Effector CD8-positive, alpha-beta T cell (primary cell): ENCODE results near the gene GNAI3.

ENCODE experiments used
- DNase-seq: peaks from one replicate; lab custom pipeline; 2025; lab: John Stamatoyannopoulos, UW

The GNAI3 gene

GRCh38 chr1:109636201-109636952 lies 88.0 kb downstream of the GNAI3 start:
- no peak for DNase-seq

GRCh38 chr1:109637446-109637845 lies 89.0 kb downstream of the GNAI3 start:
- no peak for DNase-seq

- DNase-seq = no peak
These were observed 90.8 kb downstream of the GNAI3 start for GRCh38 chr1:109639063-109639840.

- DNase-seq = no peak
These were observed 91.4 kb downstream of the GNAI3 start for GRCh38 chr1:109639841-109640184.

GRCh38 chr1:109640285-109640865 lies 92.0 kb downstream of the GNAI3 start:
- DNase-seq = peak; percentile 87

GRCh38 chr1:109641078-109641740 lies 92.8 kb downstream of the GNAI3 start:
- no peak for DNase-seq

GRCh38 chr1:109641861-109642260 lies 93.4 kb downstream of the GNAI3 start:
- no peak for DNase-seq

GRCh38 chr1:109642626-109643025 lies 94.2 kb downstream of the GNAI3 start:
- DNase-seq = no peak

GRCh38 chr1:109643385-109644230 lies 95.2 kb downstream of the GNAI3 start:
- peak; percentile 77 for DNase-seq

- DNase-seq = no peak
These were observed 96.3 kb downstream of the GNAI3 start for GRCh38 chr1:109644670-109645069.

GRCh38 chr1:109649491-109649914 lies 101.1 kb downstream of the GNAI3 start:
- no peak for DNase-seq

GRCh38 chr1:109650609-109651008 lies 102.2 kb downstream of the GNAI3 start:
- DNase-seq = no peak

GRCh38 chr1:109652402-109652801 lies 104.0 kb downstream of the GNAI3 start:
- no peak for DNase-seq

GRCh38 chr1:109653306-109653705 lies 104.9 kb downstream of the GNAI3 start:
- DNase-seq = no peak

GRCh38 chr1:109654519-109654918 lies 106.1 kb downstream of the GNAI3 start:
- no peak for DNase-seq

GRCh38 chr1:109655615-109656519 lies 107.5 kb downstream of the GNAI3 start, which contains the start of gene GSTM4:
Gene GSTM4, plus strand, starts transcription at chr1:109656099. Its CDS starts 291 bp downstream, at chr1:109656390.
- peak; percentile 49 for DNase-seq

- DNase-seq = no peak
These were observed 109.0 kb downstream of the GNAI3 start for GRCh38 chr1:109657395-109657794.

- DNase-seq = no peak
These were observed 109.6 kb downstream of the GNAI3 start for GRCh38 chr1:109657970-109658369.

- no peak for DNase-seq
These were observed 110.2 kb downstream of the GNAI3 start for GRCh38 chr1:109658533-109659042.

- no peak for DNase-seq
These were observed 110.7 kb downstream of the GNAI3 start for GRCh38 chr1:109659145-109659544.
